Spleen (tissue), 7 donors: Measurements from ENCODE around the gene STK10.

Experiments
- CTCF ChIP-seq, 11 experiments: fragments of 200-600 bp in 7 of 11; fragments of 450-650 bp in 4 of 11; sonication (generic) in 4 of 11; IDR thresholded peaks in 8 of 11; conservative IDR thresholded peaks in 3 of 11; 1 replicate in 7 of 11; 2 replicates in 4 of 11; pipeline versions ENCODE4 v1.4.0 to v1.8.0; 2016 to 2021; ENCODE audit warnings: antibody characterized with exemption in 11 of 11, inconsistent platforms in 4 of 11, mild to moderate bottlenecking in 1 of 11
- POLR2AphosphoS5 ChIP-seq, 3 donors: sonication (generic); formaldehyde crosslinking; IDR thresholded peaks; one replicate each; pipeline ENCODE4 v1.5.1; 2017; ENCODE audit warnings: antibody characterized with exemption in 3 of 3
- donor health status: DM: no; HTN: no; CAD: no; lungs with moderate emphysema.
- donor health status: DM: no; HTN: no; CAD: no.
- donor health status: DM: no; HTN: no; CAD: no.

- TF ChIP-seq CTCF (IDR thresholded peaks at IDR 0.05 in 8 of 11, conservative IDR thresholded peaks at IDR 0.05 in 3 of 11) (no peak), POLR2AphosphoS5 (IDR thresholded peaks at IDR 0.05) (no peak)
Observed at GRCh38 chr5:172223901-172224873, 36.2 kb upstream of the STK10 start.
